Stimulated activated CD4-positive, alpha-beta T cell treated with anti-CD3 and anti-CD28 coated beads, Interleukin-4, amount 100 ng/mL, for 4 hours (primary cell): ENCODE data around the gene C11orf98.
"Not testable (repeated sequence)": the region's sequence is repeated elsewhere in the genome, so short reads cannot be mapped to it uniquely, and the experiment has no call there.

ENCODE experiments used
- DNase-seq, 2 experiments: peaks; one replicate each; pipeline ENCODE4 v3.0.0-alpha.2; 2020

C11orf98 gene

GRCh38 chr11:62680825-62681240 lies 15.8 kb upstream of the C11orf98 start:
- DNase-seq, result no peak

- peak; percentile 79 to 84 for DNase-seq
Observed at GRCh38 chr11:62678770-62679696, 14.0 kb upstream of the C11orf98 start, which contains the start of gene UBXN1. Gene UBXN1, minus strand, starts transcription at chr11:62679073. Its CDS starts 150 bp downstream, at chr11:62678923.

DNA sequence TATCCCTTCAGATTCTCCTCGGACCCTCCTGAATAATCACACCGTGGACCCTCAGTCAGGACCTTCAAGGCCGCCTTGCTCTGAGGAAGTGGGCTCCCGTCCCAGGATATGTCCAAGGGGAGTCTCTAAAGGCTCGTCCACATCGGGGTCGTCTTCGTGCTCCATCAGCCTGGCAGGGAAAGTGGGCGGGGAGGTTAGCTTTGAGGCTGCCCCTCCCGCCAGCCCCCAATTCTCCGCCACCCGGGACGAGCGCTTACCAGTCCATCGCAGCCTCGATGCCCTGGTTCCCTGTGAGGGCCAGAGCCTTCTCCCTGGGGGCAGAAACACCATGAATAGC lies 13.4 kb upstream of the C11orf98 start:
- DNase-seq, result no peak

DNA sequence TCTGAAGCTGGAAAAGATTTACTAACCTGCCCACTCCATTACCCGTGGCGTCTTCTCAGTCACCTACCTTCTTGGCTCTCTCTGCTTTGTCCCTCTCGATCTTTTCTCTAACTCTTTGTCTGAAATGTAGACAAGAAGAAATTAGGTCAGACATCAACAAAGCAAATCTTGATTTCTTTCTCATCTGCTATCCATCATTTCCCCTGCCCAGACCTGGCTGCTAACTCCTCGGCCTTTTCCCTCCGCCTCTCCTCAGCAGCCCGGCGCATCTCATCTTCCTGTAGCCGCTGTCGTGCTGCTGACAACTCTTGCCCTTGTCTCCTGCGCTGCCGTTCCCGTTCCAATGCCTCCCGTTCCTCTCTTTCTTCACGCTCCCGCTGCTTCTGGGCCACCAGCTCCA lies 12.7 kb upstream of the C11orf98 start:
- DNase-seq, result no peak

- DNase-seq, result no peak
Observed at GRCh38 chr11:62677156-62677555, 12.1 kb upstream of the C11orf98 start.

DNA sequence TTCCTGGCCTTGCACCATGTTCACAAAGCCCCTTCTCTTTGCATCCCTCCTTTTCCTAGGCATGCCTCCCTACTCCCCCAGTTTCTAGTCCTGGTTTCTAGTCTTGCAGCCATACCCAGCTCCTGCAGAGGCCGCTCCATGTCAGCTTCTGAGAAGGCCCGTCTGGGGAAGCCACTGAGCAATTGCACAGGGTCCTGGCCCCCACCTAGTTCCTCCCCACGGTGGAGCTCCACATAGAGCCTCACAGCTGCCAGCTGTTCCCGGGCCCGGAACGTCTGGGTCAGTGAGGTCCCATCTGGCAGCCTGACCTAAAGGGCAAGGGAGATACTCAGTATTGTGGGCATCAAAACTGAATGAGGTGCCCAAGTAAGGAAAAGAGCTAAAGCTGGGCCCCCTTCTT lies 11.7 kb upstream of the C11orf98 start:
- no peak for DNase-seq

DNA sequence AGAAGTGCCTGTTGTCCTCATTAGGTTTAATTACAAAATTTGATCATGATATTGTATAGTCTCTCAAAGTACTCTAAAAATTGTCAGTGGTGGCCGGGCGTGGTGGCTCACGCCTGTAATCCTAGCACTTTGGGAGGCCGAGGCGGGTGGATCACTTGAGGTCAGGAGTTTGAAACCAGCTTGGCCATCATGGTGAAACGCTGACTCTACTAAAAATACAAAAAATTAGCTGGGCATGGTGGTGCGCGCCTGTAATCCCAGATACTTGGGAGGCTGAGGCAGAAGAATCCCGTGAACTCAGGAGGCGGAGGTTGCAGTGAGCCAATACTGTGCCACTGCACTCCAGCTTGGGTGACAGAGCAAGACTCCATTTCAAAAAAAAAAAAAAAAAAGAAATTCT lies 10.4 kb upstream of the C11orf98 start:
- DNase-seq, result not testable (repeated sequence)

DNA sequence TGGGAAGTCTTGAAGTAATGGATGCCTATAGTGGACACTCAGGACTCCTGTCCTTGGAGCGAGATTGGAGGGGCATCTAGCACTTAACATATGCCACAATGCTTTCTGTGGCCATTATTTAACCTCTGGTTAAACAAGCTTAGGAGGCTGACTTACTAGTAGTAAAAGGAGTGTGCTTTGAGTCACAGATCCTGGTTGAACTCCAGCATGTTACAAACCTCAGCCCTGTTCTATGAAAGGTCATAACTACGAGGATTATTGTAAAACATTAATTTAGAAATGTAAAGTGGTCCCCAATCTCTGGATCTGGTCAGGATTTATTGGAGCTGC lies 8.2 kb upstream of the C11orf98 start:
- DNase-seq, result no peak

GRCh38 chr11:62671608-62672389 lies 6.8 kb upstream of the C11orf98 start, which contains the start of the genes LBHD1 and UQCC3:
Gene LBHD1, minus strand, starts transcription at chr11:62672267. Its CDS starts 2,236 bp downstream, at chr11:62670031.
Gene UQCC3, plus strand, starts transcription at chr11:62671673. Its CDS starts 73 bp downstream, at chr11:62671746.
- DNase-seq, result peak; percentile 72 to 75

DNA sequence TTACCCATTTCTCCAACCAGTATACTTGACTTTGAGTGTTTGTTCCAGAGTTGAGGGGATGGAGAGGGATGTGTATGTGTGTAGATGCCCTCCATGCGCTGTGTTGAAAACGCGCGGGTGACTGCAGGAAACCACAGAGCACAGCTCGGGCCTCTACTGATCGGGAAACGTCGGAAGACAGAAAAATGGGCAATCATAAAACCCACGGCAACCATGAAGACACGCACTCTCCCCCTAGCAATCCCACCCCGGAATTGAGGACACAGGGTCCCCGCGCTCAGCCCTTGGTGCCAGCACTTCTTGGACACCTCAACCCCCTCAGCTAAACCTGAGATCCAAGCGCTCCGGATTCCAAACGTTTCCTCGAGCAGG lies 6.2 kb upstream of the C11orf98 start:
- DNase-seq, result no peak

DNA sequence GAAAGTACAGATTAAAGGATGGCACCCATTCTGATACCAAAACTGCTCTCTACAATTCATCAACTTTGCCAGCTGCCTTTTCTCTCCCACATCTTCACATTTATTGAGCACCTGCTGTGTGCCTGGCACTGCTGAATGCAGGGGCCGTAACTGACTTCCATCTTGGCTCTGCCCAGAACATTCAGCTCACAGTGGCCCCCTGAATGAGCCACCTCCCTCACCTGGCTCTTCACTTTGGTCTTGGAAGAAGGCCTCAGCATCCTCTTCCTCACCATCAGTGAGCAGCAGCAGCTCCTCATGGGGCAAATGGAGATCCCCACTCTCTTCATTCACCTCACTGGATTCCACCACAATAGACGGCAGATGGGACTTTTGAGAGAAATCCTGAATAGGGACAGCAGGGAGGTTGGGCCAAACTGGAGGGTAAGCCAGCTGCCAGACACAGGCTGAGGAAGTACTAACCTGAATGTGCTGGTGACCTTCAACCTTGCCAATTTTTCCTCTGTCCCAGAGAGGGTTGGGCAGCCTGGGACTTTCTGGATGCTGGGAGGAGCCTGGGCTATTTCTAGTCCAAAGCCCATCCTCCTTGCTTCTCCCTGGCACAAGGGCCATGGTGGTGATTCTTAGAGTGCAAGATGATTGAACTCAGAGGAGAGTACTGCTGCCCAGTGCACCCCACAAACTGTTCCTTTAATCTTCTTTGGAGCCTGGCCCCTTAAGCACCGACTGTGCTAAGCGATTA lies 4.6 kb upstream of the C11orf98 start:
- no peak for DNase-seq

GRCh38 chr11:62667460-62667859 lies 2.5 kb upstream of the C11orf98 start:
- DNase-seq, result no peak

DNA sequence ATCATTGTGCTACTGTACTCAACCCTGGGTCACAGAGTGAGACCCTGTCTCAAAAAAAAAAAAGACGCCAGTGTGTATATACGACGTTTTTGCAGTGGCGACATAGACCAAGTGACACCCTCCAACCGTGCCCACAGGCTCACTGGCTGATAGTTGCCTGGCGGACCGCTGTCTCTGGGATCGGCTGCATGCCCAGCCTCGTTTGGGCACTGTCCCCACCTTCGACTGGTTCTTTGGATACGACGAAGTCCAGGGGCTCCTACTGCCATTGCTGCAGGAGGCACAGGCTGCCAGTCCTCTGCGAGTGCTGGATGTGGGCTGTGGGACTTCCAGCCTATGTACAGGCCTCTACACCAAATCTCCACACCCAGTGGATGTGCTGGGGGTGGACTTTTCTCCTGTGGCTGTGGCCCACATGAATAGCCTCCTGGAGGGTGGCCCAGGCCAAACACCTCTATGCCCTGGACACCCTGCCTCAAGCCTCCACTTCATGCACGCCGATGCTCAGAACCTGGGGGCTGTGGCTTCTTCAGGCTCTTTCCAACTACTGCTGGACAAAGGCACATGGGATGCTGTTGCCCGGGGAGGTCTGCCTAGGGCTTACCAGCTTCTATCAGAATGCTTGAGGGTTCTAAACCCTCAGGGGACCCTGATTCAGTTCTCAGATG lies 1.4 kb upstream of the C11orf98 start:
- no peak for DNase-seq

GRCh38 chr11:62665599-62666258 lies 719 bp upstream of the C11orf98 start:
- DNase-seq, result peak; percentile 60 to 76

- DNase-seq, result peak; percentile 41 to 42
Observed at GRCh38 chr11:62664405-62665074, 470 bp downstream of the C11orf98 start.

- no peak for DNase-seq
Observed at GRCh38 chr11:62656796-62657429, 8.1 kb downstream of the C11orf98 start.

DNA sequence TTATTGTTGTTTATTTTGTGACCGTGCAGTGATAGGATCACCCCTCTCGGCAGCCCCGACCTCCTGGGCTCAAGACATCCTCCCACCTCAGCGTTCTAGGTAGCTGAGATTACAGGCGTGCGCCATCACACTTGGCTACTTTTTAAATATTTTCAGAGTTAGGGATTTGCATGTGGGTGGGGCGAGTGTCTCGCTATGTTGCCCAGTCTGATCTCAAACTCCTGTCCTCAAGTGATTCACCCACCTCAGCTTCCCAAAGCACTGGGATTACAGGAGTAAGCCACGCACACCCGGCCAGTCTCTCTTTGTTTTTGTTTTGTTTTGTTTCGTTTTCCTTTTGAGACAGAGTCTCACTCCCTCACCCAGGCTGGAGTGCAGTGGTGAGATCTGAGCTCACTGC lies 10.7 kb downstream of the C11orf98 start:
- DNase-seq, result no peak

GRCh38 chr11:62652161-62653006 lies 12.6 kb downstream of the C11orf98 start:
- DNase-seq, result no peak

- DNase-seq, result not testable (repeated sequence)
Observed at GRCh38 chr11:62650283-62650682, 14.7 kb downstream of the C11orf98 start.

DNA sequence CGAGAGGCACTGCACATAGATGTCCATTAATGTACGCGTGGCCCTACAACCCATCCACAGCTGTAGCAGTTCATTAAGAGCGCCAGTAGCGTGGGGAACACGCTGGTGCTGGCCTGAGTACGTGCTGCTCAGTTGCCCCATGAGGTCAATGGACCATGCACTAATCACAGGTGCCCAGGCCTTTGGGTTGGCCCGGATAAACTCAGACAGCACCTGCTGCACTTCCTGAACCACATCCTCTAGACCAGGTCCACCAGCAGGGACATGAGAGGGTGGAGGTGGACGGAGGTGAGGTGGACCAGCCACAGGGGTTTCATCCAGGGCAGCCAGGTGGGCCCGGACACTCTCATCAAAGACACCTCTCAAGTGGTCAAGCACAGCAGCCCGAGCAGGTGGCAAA lies 15.5 kb downstream of the C11orf98 start:
- DNase-seq, result no peak
